A673 (cell line): ENCODE data around the gene ARMCX6. TPM values are rescaled to one million over a fixed set of nuclear protein-coding genes. Genes with fewer than 3 reads are reported as not detected.
"Not testable (repeated sequence)": the region's sequence is repeated elsewhere in the genome, so short reads cannot be mapped to it uniquely, and the experiment has no call there.

Experiments
- BruUV-seq: library from RNA; stranded (reverse); fragments of 400-500 nt; replicated peaks from 2 replicates; lab custom pipeline; 2021; lab: Mats Ljungman, UMichigan
- CTCF ChIA-PET: fragments of 300-600 bp; sonication (Branson Sonifier 250); formaldehyde crosslinking; loops from one replicate; lab custom pipeline; 2022; ENCODE audit warnings: antibody characterized with exemption; lab: Charles Lee
- POLR2A ChIA-PET: fragments of 300-600 bp; sonication (Branson Sonifier 250); formaldehyde crosslinking; loops from one replicate; lab custom pipeline; 2022; ENCODE audit warnings: antibody characterized with exemption; ENCODE audit not compliant: low non-redundant PET; lab: Charles Lee
- DNase-seq: peaks from one replicate; pipeline ENCODE4 v3.0.0-alpha.2; 2015; ENCODE audit warnings: low spot score
- H3K27ac ChIP-seq: fragments of 200-600 bp; sonication (generic); 2 replicates; pipeline ENCODE4 v1.5.1; 2016; ENCODE audit warnings: mixed run types, low read depth, mild to moderate bottlenecking, mixed read lengths, antibody characterized with exemption, low read length; ENCODE audit not compliant: poor library complexity, severe bottlenecking
- H3K27me3 ChIP-seq: fragments of 200-600 bp; sonication (generic); replicated peaks from 2 replicates; pipeline ENCODE4 v1.6.1; 2017; ENCODE audit warnings: mixed run types, low read depth, mild to moderate bottlenecking, mixed read lengths, antibody characterized with exemption, low read length; ENCODE audit not compliant: insufficient read depth, poor library complexity
- H3K36me3 ChIP-seq: fragments of 200-600 bp; sonication (generic); 2 replicates; pipeline ENCODE4 v1.6.1; 2016; ENCODE audit warnings: mixed run types, mild to moderate bottlenecking, mixed read lengths, antibody characterized with exemption, low read length; ENCODE audit not compliant: insufficient read depth, poor library complexity, severe bottlenecking
- H3K4me1 ChIP-seq: fragments of 200-600 bp; sonication (generic); 2 replicates; pipeline ENCODE4 v1.6.1; 2017; ENCODE audit warnings: mixed run types, mild to moderate bottlenecking, mixed read lengths, antibody characterized with exemption, low read length; ENCODE audit not compliant: insufficient read depth, poor library complexity, severe bottlenecking
- H3K4me3 ChIP-seq: fragments of 200-600 bp; sonication (generic); 2 replicates; pipeline ENCODE4 v1.5.1; 2016; ENCODE audit warnings: low read depth, mixed run types, mild to moderate bottlenecking, mixed read lengths, low read length; ENCODE audit not compliant: poor library complexity, severe bottlenecking
- H3K9me3 ChIP-seq: fragments of 200-600 bp; sonication (generic); 2 replicates; pipeline ENCODE4 v1.6.1; 2016; ENCODE audit warnings: mixed run types, low read depth, mild to moderate bottlenecking, mixed read lengths, antibody characterized with exemption, low read length; ENCODE audit not compliant: poor library complexity, severe bottlenecking
- EZH2 ChIP-seq: fragments of 200-600 bp; sonication (generic); IDR thresholded peaks from 2 replicates; pipeline ENCODE4 v1.6.1; 2017; ENCODE audit warnings: borderline replicate concordance, low read depth, mild to moderate bottlenecking, mixed read lengths, antibody characterized with exemption, low read length; ENCODE audit not compliant: poor library complexity, severe bottlenecking
- intact Hi-C: fragments of 100-400 bp; cut with micrococcal nuclease; formaldehyde crosslinking; loops from one replicate; pipeline ENCODE4 v1.10.0; 2022; ENCODE audit not compliant: unreplicated experiment
- total RNA-seq: library from RNA; stranded (reverse); gene quantifications from 2 replicates; pipeline ENCODE4 v1.2.3, GENCODE V29; 2021
- TF ChIP-seq, protein P1 (sequence below): fragments of 300-800, 200-600 bp; sonication (generic); conservative IDR thresholded peaks from 2 replicates; pipeline ENCODE4 v1.5.1; 2017; ENCODE audit warnings: low read depth, mild to moderate bottlenecking, antibody characterized with exemption, low read length, moderate library complexity, mixed read lengths

ARMCX6 gene
- total RNA-seq, 1 experiment from 2014 or later: 44.7 TPM

DNA sequence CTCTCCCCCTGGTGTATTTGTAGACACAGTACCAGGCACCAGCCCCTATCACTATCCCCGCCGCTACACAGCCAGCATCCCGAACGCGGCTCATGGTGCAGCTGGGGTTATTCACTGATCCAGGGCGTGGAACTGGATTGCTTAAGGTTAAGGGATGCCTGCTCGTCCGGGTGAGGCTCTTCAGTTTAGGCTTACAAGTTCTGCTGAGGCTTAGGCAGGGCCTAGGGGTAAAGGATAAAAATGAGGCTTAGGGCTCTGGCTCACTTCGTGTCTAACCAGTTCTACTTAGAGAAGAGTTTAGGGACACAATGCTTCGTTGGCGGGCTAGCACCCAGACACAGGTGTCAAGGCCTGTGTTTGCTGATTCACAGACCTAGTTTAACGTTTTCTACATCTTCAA is 39.7 kb upstream of the ARMCX6 start:
- ChIA-PET CTCF (no interaction called here), POLR2A (no interaction called here)
- no peak for DNase-seq
- H3K36me3 ChIP-seq: no peaks in the 10 kb centered on the region
- no peaks in the 10 kb centered on the region for H3K9me3 ChIP-seq
- H3K27ac ChIP-seq: no peak overlapping the region
- no peak for TF ChIP-seq EZH2
- TF ChIP-seq, protein P1, sequence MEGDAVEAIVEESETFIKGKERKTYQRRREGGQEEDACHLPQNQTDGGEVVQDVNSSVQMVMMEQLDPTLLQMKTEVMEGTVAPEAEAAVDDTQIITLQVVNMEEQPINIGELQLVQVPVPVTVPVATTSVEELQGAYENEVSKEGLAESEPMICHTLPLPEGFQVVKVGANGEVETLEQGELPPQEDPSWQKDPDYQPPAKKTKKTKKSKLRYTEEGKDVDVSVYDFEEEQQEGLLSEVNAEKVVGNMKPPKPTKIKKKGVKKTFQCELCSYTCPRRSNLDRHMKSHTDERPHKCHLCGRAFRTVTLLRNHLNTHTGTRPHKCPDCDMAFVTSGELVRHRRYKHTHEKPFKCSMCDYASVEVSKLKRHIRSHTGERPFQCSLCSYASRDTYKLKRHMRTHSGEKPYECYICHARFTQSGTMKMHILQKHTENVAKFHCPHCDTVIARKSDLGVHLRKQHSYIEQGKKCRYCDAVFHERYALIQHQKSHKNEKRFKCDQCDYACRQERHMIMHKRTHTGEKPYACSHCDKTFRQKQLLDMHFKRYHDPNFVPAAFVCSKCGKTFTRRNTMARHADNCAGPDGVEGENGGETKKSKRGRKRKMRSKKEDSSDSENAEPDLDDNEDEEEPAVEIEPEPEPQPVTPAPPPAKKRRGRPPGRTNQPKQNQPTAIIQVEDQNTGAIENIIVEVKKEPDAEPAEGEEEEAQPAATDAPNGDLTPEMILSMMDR: no peak
- H3K4me1 ChIP-seq: peaks cover 3% of the 10 kb centered on the region
- H3K27me3 ChIP-seq: no peaks in the 10 kb centered on the region
- intact Hi-C loops: no loop called here
- BruUV-seq: no TSS peak
- no peak overlapping the region for H3K4me3 ChIP-seq

DNA sequence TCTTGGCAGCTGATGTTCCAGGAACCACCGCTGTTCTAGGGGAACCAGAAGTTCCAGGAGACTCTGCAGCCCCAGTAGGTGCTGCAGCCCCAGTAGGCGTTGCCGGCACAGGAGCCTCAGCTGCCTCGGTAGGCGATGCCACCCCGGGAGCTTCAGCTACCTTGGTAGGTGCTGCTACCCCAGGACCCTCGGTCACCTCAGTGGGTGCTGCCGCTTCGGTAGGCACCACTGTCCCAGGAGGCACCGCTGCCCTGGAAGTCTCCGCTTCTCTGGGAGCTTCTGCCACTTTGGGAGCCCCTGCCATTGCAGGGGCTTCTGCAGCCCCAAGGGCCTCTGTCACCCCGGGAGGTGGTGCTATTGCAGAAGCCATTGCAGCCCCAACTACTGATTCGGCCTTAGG is 39.0 kb upstream of the ARMCX6 start:
- no peak for TF ChIP-seq EZH2
- TF ChIP-seq, protein P1: no peak
- Histone ChIP-seq H3K4me1 (peaks cover 3% of the 10 kb centered on the region), H3K27me3 (no peaks in the 10 kb centered on the region), H3K27ac (no peak overlapping the region), H3K4me3 (no peak overlapping the region), H3K9me3 (no peaks in the 10 kb centered on the region), H3K36me3 (no peaks in the 10 kb centered on the region)
- POLR2A ChIA-PET: no interaction called here
- no TSS peak for BruUV-seq
- DNase-seq: no peak
- intact Hi-C loops: no loop called here
- CTCF ChIA-PET: no interaction called here

DNA sequence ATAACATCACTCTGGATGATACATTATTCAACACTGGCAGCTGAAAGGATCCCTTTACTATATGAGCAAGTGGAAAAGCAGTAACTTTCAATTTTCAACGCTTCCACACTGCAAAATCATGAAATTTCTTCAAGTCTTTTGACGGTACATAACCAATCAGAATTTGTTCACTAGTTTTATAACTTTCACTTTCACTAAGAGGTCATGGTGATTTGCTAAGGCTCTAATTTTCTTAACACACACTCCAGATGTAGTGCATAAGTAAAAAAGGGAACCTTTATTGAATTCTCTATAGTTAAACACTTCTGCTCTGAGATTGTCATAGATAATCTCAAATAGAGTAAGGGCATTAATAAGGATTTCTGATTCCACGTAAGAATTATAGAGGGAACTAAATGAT is 37.7 kb upstream of the ARMCX6 start:
- POLR2A ChIA-PET: no interaction called here
- no peak for DNase-seq
- BruUV-seq: no TSS peak
- no peaks in the 10 kb centered on the region for H3K36me3 ChIP-seq
- CTCF ChIA-PET: no interaction called here
- H3K4me3 ChIP-seq: no peak overlapping the region
- no peaks in the 10 kb centered on the region for H3K9me3 ChIP-seq
- H3K27ac ChIP-seq: no peak overlapping the region
- TF ChIP-seq, protein P1: no peak
- TF ChIP-seq EZH2: no peak
- intact Hi-C loops: no loop called here
- H3K4me1 ChIP-seq: peaks cover 3% of the 10 kb centered on the region
- H3K27me3 ChIP-seq: no peaks in the 10 kb centered on the region

DNA sequence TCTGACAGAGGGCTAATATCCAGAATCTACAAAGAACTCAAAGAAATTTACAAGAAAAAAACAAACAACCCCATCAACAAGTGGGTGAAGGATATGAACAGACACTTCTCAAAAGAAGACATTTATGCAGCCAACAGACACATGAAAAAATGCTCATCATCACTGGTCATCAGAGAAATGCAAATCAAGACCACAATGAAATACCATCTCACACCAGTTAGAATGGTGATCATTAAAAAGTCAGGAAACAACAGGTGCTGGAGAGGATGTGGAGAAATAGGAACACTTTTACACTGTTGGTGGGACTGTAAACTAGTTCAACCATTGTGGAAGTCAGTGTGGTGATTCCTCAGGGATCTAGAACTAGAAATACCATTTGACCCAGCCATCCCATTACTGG is 29.9 kb upstream of the ARMCX6 start:
- H3K4me1 ChIP-seq, CTCF ChIA-PET, H3K27me3 ChIP-seq, H3K4me3 ChIP-seq, H3K27ac ChIP-seq, DNase-seq, H3K36me3 ChIP-seq, BruUV-seq, POLR2A ChIA-PET, intact Hi-C loops, H3K9me3 ChIP-seq: not testable (repeated sequence)
